Fibroblast of lung (primary cell): ENCODE measurements around the gene KCNH1. TPM values are rescaled to one million over a fixed set of nuclear protein-coding genes. Genes with fewer than 3 reads are reported as not detected.

ENCODE experiments used
- DNase-seq, 2 donors: peaks; one replicate each; pipeline versions ENCODE4 v3.0.0 to v3.0.0-alpha.2; 2010; ENCODE audit warnings: low read depth in 2 of 2
- H2AFZ ChIP-seq: 2 replicates; pipeline ENCODE4 v1.5.1; 2012; ENCODE audit warnings: low read length, control low read depth, inconsistent platforms
- H3K27ac ChIP-seq: 2 replicates; pipeline ENCODE4 v1.5.1; 2011; ENCODE audit warnings: low read length, control low read depth; ENCODE audit not compliant: insufficient read depth
- H3K27me3 ChIP-seq: 2 replicates; pipeline ENCODE4 v1.5.1; 2011; ENCODE audit warnings: mild to moderate bottlenecking, low read length; ENCODE audit not compliant: control insufficient read depth, insufficient read depth
- H3K36me3 ChIP-seq: 2 replicates; pipeline ENCODE4 v1.5.1; 2011; ENCODE audit warnings: low read length; ENCODE audit not compliant: control insufficient read depth, insufficient read depth
- H3K4me1 ChIP-seq: 2 replicates; pipeline ENCODE4 v1.5.1; 2011; ENCODE audit warnings: low read length; ENCODE audit not compliant: control insufficient read depth, insufficient read depth; ENCODE audit errors: extremely low read depth
- H3K4me2 ChIP-seq: 2 replicates; pipeline ENCODE4 v1.5.1; 2011; ENCODE audit warnings: low read length, control low read depth; ENCODE audit not compliant: insufficient read depth; ENCODE audit errors: extremely low read depth
- H3K4me3 ChIP-seq, 4 experiments: fragments of 200-600 bp in 1 of 4; sonication (generic) in 1 of 4; replicated peaks in 1 of 4; 2 replicates each; pipeline ENCODE4 v1.5.1; 2011 to 2016; ENCODE audit warnings: low read length in 4 of 4, low read depth in 3 of 4, mild to moderate bottlenecking in 3 of 4, control low read depth in 2 of 4, inconsistent platforms in 1 of 4, mixed read lengths in 1 of 4; ENCODE audit not compliant: insufficient read depth in 1 of 4; ENCODE audit errors: control extremely low read depth in 1 of 4
- H3K79me2 ChIP-seq: 2 replicates; pipeline ENCODE4 v1.5.1; 2012; ENCODE audit warnings: mild to moderate bottlenecking, low read length, inconsistent platforms; ENCODE audit not compliant: control insufficient read depth, insufficient read depth
- H3K9ac ChIP-seq: 2 replicates; pipeline ENCODE4 v1.5.1; 2011; ENCODE audit warnings: mild to moderate bottlenecking, low read length, control low read depth; ENCODE audit not compliant: insufficient read depth
- H3K9me3 ChIP-seq: 2 replicates; pipeline ENCODE4 v1.5.1; 2012; ENCODE audit warnings: low read depth, low read length; ENCODE audit not compliant: control insufficient read depth, insufficient read depth
- H4K20me1 ChIP-seq: 2 replicates; pipeline ENCODE4 v1.5.1; 2011; ENCODE audit warnings: low read length; ENCODE audit not compliant: control insufficient read depth, insufficient read depth; ENCODE audit errors: extremely low read depth
- EZH2 ChIP-seq: IDR thresholded peaks from 2 replicates; pipeline ENCODE4 v1.5.1; 2012; ENCODE audit warnings: low read length, control low read depth, mild to moderate bottlenecking; ENCODE audit errors: missing control alignments
- polyA minus RNA-seq: library from RNA; depleted of rRNA, polyadenylated mRNA; stranded (reverse); fragments of >200 nt; gene quantifications from 2 replicates; pipeline ENCODE4 v1.2.3, GENCODE V29; 2011; ENCODE audit warnings: low replicate concordance
- polyA plus RNA-seq, 2 donors: library from polyadenylated mRNA; depleted of rRNA in 1 of 2; stranded (reverse) in 1 of 2; unstranded in 1 of 2; fragments of >200 nt; gene quantifications; 2 replicates each; pipeline ENCODE4 v1.2.1, GENCODE V29; 2011 to 2012; ENCODE audit warnings: missing spikeins in 1 of 2
- total RNA-seq: library from RNA; depleted of rRNA; stranded (reverse); fragments of >200 nt; gene quantifications from 2 replicates; pipeline ENCODE4 v1.2.1, GENCODE V29; 2014
- TF ChIP-seq, protein P1 (sequence below), 2 donors: IDR thresholded peaks in 1 of 2; conservative IDR thresholded peaks in 1 of 2; 1 replicate in 1 of 2; 2 replicates in 1 of 2; pipeline ENCODE4 v1.5.1; 2011 to 2012; ENCODE audit warnings: low read length in 2 of 2, control low read depth in 1 of 2, inconsistent platforms in 1 of 2, low read depth in 1 of 2, mild to moderate bottlenecking in 1 of 2

KCNH1 gene, protein sequence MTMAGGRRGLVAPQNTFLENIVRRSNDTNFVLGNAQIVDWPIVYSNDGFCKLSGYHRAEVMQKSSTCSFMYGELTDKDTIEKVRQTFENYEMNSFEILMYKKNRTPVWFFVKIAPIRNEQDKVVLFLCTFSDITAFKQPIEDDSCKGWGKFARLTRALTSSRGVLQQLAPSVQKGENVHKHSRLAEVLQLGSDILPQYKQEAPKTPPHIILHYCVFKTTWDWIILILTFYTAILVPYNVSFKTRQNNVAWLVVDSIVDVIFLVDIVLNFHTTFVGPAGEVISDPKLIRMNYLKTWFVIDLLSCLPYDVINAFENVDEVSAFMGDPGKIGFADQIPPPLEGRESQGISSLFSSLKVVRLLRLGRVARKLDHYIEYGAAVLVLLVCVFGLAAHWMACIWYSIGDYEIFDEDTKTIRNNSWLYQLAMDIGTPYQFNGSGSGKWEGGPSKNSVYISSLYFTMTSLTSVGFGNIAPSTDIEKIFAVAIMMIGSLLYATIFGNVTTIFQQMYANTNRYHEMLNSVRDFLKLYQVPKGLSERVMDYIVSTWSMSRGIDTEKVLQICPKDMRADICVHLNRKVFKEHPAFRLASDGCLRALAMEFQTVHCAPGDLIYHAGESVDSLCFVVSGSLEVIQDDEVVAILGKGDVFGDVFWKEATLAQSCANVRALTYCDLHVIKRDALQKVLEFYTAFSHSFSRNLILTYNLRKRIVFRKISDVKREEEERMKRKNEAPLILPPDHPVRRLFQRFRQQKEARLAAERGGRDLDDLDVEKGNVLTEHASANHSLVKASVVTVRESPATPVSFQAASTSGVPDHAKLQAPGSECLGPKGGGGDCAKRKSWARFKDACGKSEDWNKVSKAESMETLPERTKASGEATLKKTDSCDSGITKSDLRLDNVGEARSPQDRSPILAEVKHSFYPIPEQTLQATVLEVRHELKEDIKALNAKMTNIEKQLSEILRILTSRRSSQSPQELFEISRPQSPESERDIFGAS
- 0.17 and 0.26 TPM in 2 replicates for total RNA-seq
- 0.08 and 1.5 TPM in 2 replicates for polyA plus RNA-seq
- polyA plus RNA-seq (2012): 0.03 and 1.4 TPM in 2 replicates
- 0.22 and 8.1 TPM in 2 replicates for polyA minus RNA-seq

DNA sequence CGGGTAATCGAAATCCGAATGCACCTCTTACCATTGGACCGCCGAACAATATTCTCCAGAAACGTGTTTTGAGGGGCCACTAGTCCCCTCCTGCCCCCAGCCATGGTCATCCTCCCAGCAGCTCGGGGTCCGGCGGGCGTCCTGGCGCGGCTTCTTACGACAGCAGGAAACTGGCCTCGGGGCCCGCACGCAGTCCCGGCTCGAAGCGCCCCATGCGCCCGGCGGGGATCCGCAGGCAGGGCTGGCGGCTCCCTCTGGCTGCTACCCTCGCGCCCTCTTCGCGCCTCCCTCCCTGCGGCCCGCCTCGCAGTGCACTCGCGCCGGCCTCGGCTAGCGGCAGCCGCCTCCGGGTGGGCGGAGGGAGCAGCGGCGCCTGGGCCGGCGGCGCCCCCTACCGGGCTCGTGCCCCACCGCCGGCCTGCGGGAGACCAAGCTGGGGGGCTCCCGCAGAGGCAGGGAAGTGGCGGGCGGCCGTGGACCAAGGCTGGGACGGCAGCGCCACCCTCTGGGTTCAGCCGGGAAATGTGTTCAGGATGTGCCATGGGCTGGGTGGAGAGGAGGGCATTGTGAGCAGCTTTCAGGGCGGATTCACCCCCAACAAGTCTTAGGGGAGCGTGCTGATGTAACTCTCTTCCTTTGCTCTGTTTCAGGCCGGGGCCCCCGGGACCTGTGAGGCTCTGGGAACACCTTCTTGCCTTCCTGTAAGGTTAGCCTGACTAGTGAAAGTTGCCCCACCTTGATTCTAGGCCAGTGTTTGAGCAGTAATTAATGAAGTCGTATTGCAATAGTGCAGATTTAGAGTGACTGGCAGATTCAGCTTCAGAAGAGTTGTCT is at the start of gene KCNH1:
Gene KCNH1 (minus strand): TSS at position 313 of the 834 bp plus-strand sequence. CDS start 203 bp downstream, at position 110.
- H3K79me2 ChIP-seq: no peaks in the 10 kb centered on the region
- no peaks in the 10 kb centered on the region for H4K20me1 ChIP-seq
- peak; percentile 61 to 74 for DNase-seq
- peak within 1 kb of the TSS; percentile 82 for H3K4me2 ChIP-seq
- H3K36me3 ChIP-seq: no peaks in the 10 kb centered on the region
- H3K4me3 ChIP-seq: peak within 1 kb of the TSS; percentile 27 to 55 (median 40)
- TF ChIP-seq, protein P1, sequence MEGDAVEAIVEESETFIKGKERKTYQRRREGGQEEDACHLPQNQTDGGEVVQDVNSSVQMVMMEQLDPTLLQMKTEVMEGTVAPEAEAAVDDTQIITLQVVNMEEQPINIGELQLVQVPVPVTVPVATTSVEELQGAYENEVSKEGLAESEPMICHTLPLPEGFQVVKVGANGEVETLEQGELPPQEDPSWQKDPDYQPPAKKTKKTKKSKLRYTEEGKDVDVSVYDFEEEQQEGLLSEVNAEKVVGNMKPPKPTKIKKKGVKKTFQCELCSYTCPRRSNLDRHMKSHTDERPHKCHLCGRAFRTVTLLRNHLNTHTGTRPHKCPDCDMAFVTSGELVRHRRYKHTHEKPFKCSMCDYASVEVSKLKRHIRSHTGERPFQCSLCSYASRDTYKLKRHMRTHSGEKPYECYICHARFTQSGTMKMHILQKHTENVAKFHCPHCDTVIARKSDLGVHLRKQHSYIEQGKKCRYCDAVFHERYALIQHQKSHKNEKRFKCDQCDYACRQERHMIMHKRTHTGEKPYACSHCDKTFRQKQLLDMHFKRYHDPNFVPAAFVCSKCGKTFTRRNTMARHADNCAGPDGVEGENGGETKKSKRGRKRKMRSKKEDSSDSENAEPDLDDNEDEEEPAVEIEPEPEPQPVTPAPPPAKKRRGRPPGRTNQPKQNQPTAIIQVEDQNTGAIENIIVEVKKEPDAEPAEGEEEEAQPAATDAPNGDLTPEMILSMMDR (conservative IDR thresholded peaks at IDR 0.05 in 1 of 2, IDR thresholded peaks at IDR 0.05 in 1 of 2; ENCODE audit: low read depth in 1 of 2, low read length in 2 of 2): peak; percentile 55 to 67
- TF ChIP-seq EZH2: no peak
- H2AFZ ChIP-seq: peak within 1 kb of the TSS; percentile 21
- no peaks in the 10 kb centered on the region for H3K4me1 ChIP-seq
- H3K27ac ChIP-seq: no peak within 1 kb of the TSS
- peaks cover 9% of the 10 kb centered on the region for H3K27me3 ChIP-seq
- no peaks in the 10 kb centered on the region for H3K9me3 ChIP-seq
- peak within 1 kb of the TSS; percentile 34 for H3K9ac ChIP-seq

GRCh38 chr1:211182746-211183145 is 48.8 kb upstream of the KCNH1 start:
- no peaks in the 10 kb centered on the region for H4K20me1 ChIP-seq
- no peak overlapping the region for H2AFZ ChIP-seq
- H3K79me2 ChIP-seq: no peaks in the 10 kb centered on the region
- TF ChIP-seq EZH2: no peak
- TF ChIP-seq, protein P1 (conservative IDR thresholded peaks at IDR 0.05 in 1 of 2, IDR thresholded peaks at IDR 0.05 in 1 of 2; ENCODE audit: low read depth in 1 of 2, low read length in 2 of 2): no peak
- no peaks in the 10 kb centered on the region for H3K36me3 ChIP-seq
- H3K4me1 ChIP-seq: no peaks in the 10 kb centered on the region
- no peaks in the 10 kb centered on the region for H3K27me3 ChIP-seq
- H3K4me2 ChIP-seq: no peak overlapping the region
- H3K27ac ChIP-seq: no peak overlapping the region
- H3K9me3 ChIP-seq: no peaks in the 10 kb centered on the region
- H3K4me3 ChIP-seq: no peak overlapping the region
- H3K9ac ChIP-seq: no peak overlapping the region
- DNase-seq: no peak
